Inflammatory macrophage treated with lipopolysaccharide for 4 hours (primary cell): Measurements from ENCODE around the gene MAP6.

Experiments used
- DNase-seq: peaks from one replicate; pipeline ENCODE4 v3.0.0-alpha.2; 2020

Gene MAP6

DNA sequence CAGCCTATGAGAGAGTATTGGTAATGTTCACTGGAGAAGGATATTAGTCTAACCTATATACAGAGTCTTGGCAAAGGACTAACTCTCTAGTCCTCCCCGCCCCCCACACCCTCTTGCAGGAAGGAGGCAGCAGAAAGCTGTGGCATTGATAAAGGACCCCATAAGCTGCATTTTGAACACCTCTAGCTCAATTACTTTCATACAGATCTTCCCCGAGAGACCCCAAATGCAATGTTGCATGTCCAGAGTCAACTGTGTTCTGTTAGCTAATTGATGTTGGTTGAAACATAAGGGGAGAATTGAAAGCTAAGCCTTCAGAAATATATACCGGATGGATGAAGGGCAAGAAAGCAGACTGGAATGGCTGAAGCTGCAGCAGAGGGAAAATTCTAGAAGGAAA lies 2.8 kb downstream of the MAP6 start:
- no peak for DNase-seq

DNA sequence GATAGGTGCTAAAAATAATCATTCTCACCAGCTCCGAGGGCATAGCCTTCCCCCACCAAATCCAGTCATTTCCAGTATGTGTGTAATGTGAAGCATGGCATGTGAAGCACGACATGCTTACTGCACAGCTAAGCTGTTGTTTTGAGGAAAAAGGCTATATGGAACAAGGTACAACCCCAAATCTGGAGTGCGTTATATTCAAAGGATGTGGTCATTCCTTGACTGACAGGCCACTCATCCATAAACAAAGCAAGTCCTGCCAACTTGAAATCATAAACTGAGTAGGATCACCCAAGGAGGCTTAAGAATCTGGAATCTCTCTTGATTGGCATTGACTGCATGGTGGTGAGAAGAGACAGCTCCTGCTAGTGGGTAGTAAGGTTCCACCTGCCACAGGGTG lies 3.7 kb downstream of the MAP6 start:
- no peak for DNase-seq

DNA sequence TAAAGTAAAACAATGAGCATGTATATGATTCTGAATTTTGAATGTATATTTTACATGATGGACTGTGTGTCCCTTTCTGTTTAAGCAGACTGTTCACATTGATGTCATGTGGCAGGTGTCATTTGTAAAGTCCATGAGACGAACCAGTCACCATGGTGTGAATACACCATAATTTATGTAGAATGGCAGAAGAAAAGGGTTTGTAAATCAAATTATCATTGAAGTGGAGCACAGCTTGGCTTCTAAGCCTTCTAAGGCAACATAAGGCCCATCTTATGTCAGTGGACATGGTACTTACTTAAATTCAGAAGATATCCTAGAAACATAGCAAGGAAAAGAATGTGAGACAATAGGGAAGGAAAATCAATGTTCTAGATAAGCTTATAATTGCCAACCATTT lies 4.4 kb downstream of the MAP6 start:
- DNase-seq, result no peak

DNA sequence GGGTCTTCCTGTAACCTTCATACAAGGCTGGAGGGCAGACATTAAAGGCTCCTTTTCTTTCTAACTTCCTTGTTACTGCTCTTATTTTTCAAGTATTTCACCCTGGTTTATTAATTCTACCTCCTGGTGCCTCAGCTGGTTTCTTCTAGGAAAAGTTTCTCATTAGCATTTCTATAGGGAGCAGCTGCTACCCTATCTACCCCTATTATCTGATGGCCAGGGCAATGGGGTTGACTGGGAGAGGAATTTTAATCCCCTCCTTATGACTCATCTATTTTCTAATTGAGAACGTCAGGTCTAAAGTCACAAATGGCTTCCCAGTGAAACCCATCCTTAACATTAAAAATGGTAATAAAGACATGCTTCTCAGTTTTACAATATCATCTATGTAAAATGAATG lies 5.0 kb downstream of the MAP6 start:
- no peak for DNase-seq

DNA sequence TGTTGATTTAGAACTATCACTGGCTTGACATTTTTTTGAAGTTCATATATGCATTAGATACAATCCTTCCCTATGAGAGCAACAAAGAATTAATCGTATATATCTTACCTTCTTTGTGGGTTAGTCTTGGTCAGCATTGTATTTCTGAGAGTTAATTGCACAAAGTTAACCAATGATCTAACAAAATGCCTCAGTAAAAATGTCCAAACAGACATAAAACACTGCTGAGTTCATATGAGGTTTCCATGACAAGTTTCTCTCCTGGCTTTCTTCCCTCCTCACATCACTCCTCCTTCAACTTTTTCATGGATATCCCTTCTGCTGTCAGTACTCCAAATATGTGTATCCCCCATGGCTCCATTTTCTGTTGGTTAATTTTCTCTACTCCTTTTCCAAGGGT lies 9.0 kb downstream of the MAP6 start:
- no peak for DNase-seq

DNA sequence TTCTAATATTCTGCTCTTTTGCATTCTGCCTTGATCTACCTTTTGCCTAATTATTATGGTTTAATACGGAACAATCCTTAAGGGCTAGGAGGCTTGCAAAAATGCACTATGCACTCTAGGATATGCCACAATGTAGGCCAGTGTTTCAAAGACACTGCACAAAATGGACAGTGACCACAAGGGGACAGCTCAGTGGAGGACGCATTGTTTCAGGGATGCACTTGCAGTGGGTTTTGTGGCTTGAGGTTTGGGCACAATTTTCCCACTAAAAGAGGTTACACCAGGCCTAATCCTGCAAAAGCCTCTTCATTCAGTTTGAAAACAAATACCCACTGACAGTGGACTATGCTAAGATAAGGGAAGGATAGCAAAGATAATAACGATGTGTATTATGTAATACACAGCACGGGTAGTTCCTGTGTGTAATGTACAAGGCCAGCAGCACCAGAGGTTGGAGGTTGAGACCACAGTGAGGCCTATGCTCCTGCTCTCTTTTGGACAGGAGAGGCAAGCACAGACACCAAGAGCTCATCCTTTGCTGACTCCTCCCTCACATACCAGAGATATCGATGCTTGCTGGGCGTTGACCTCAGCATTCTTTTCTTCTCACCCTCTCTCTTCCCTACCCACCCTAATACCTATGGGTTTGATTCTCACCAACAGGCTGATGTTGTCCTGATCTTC lies 12.7 kb downstream of the MAP6 start:
- no peak for DNase-seq

DNA sequence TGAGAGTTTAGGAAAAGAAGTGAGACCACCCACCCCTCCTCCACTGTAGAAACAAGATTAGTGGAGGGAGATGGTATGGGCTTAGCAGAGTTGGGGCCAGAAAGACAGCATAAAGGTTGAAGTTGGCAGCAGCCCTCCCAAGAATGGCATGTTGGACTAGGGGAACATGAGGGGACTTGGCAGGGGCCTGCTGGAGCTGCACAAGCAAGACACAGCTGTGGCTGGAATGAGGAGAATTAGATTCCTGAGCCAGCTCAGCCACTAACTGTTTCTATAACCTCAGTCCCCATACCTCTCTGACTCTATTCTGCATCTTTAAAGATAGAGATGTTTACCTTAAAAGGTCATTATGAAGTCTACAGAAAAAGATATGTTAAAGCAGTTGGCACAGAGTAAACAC lies 13.2 kb downstream of the MAP6 start:
- no peak for DNase-seq

DNA sequence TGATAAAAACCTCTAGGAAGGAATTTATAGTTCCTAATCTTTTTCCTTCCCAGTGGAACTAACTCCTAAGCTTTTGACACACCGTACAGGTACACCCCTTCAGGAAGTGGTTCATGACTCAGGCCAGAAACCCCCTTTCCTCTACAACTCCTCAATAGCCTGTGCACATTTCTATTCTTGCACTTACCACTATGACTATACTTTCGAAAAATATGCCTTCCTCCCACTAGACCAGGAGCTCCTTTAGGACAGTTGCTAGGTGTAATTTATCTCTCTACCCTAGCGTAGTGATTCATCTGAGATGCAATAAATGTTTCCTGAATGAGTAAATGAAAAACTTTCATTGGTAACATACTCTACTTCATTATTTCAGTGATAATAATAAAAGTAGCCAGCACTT lies 14.5 kb downstream of the MAP6 start:
- DNase-seq, result no peak

DNA sequence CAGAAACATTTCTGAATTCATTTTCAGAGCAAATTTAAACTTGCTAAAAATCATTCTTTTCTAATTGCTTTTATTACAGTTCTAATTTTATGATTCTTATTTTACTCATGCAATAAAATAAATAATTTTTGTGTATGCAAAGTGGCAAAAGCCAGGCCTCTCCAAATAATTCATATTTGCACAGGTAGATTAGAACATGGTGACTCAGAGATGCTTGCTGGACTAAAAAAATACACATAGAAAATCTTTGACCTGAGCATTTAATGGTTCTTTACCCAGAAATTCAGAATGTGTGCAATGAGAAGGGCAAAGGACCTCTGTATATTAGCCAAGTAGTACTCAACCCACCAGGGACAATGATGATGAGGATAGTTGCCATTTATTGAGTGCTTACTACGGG lies 15.3 kb downstream of the MAP6 start:
- DNase-seq, result no peak

DNA sequence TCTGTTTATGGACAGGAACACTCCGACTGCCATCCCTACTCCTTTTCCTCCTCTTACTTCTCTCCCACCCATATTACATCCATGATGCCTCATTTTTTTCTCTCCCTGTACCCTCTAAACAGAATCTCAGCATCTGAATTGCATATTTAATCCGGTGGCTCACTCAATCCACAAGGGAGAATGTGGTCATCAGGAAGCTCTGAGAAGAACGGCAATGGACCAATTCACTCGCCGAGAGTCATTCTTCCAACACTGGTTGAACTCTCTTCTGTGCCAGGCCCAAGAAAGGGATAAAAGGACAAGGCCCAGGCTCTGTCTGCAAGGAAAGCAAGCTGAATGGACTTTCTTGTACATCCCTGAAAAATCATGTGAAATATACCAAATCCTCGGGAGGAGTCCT lies 15.9 kb downstream of the MAP6 start:
- DNase-seq, result no peak

DNA sequence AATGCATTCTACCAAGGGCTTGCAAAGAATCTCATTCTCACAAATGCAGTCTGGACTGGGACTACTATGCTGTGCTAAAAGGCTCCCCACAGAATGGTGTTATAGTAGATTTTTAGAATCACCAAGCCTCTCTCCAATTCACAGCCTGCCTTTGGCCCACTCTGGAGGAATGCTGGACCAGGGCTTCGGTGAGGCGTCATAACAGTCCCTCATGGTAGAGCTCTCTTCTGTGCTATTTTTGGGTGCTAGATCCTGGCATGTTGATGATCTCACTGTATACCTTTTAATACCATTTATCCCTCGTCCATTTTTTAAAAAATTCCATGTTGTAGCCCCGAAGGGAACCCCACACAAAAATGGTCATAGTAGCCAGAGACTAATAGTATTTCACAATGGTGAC lies 17.6 kb downstream of the MAP6 start:
- DNase-seq, result no peak

DNA sequence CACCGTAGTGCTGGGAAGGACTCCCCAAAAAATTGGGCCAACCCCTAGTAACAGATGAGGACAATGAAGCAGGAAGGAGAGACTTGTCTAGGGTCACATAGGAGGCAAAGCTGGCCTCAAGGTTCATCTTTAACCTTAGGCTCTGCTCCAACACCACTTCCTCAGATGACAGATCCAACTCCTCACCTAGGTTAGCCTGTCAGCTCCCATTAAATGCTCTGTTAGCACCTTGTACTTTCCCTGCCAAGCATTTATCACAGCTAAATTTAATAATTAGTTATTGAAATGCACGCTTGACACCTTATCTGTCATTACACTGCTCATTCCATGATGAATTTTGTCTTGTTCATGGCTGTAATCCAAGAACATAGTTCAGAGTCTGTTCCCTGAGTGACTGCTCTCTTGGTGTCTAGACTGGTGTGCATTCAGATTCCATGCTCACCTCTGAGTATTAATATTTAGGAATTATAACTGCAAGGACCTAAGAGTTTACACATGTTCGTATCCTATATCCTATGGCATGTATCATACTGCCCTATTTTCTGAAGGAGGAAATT lies 18.6 kb downstream of the MAP6 start:
- DNase-seq, result no peak

DNA sequence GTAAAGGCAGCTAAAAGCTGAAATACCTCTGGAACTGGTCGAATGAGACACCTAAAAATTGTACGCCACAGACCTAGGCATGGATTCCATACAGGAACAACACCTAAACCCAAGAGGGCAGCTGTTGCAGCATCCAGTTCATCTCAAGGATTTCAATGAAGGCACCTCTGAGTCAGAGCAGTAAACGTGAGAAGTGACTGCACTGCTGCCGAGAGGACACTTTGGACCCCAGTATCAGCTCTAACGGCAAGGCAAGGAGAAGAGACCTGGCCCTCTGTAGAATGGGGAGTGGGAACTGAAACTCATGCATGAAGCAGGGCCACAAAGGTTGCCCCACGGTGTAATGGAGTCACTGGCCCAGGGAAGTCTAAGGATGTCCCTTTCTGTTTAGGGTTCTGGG lies 23.9 kb downstream of the MAP6 start:
- no peak for DNase-seq

DNA sequence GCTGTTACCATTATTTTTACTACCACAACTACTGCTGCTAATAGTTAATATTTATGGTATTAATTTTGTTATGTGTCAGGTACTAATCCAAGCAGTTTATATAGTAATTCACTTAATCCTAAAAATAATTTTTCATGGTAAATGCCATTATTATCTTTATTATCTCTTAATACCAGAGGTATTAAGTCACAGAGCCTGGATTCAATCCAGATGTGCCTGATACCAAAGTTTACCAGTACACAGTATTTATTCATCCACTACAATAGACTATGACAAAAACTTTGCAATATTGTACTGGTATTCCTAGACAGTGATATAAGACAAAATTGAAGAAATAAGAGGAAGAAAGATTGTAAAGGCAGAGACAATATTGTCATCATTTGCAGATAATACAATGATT lies 24.5 kb downstream of the MAP6 start:
- no peak for DNase-seq

DNA sequence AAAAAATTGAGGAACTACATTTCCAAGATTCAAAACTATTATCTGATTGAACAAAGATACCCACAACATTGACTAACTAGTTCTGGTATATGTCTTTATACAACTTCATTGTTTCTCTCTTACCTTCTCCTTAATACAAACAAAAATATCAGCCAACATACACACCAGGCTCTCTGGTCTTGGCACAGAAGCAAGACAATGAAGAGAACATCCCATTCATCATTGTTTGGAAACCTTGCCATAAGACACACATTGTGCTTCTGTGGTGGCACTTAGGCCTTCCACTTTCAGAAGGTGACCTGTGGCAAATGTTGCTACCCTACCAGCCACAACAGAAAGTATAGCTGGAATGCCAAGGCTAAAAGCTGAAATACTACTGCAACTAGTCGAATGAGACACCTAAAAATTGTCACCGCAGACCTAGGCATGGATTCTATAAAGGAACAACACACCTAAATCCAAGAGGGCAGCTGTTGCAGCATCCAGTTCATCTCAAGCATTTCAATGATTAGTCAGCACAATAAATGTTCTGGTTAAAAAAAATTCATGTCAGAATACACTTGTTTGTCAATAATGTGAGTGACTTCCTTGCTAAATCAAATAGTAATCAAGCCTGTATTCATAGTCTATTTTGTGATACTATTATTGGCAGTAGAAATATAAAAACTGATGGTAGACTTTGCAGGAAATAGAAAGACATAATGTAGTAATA lies 26.3 kb downstream of the MAP6 start:
- no peak for DNase-seq

DNA sequence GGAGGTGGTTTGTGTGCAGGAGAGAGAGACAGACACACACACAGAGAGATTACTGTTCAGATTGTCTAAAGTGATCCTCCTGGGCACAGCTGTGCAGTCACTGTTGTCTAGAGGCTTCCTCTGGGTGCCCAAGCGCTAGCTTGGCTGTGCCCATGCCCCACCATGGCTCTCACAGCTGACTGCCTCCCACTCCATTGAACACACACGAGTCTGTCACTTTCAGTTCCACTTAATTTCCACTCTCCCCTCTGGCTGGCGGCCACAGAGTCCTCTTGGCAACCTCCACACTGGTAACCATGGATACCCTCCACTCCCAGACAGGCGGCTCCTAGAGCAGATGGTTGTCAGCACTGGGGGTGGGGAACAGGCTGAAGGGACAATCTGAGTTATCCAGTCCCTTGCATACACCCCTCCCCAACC lies 29.1 kb downstream of the MAP6 start:
- DNase-seq, result peak; percentile 90

DNA sequence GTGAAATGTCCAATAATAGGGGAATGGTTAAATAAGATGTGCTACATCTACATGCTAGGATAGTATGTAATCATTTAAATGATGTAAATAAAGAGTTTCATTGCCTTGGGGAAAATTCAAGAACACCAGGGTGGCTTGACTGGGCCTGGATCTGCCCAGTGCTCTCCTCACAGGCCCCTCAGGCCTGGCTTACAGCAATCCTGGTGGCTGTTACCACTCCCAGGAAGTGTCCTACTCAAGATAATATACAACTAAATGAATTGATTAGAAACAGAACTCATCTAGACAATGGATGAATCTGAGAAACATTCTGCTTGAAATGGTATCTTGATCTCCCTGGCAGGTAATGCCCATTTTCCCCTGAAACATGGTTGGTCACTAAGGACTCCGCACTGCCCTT lies 30.8 kb downstream of the MAP6 start:
- no peak for DNase-seq

DNA sequence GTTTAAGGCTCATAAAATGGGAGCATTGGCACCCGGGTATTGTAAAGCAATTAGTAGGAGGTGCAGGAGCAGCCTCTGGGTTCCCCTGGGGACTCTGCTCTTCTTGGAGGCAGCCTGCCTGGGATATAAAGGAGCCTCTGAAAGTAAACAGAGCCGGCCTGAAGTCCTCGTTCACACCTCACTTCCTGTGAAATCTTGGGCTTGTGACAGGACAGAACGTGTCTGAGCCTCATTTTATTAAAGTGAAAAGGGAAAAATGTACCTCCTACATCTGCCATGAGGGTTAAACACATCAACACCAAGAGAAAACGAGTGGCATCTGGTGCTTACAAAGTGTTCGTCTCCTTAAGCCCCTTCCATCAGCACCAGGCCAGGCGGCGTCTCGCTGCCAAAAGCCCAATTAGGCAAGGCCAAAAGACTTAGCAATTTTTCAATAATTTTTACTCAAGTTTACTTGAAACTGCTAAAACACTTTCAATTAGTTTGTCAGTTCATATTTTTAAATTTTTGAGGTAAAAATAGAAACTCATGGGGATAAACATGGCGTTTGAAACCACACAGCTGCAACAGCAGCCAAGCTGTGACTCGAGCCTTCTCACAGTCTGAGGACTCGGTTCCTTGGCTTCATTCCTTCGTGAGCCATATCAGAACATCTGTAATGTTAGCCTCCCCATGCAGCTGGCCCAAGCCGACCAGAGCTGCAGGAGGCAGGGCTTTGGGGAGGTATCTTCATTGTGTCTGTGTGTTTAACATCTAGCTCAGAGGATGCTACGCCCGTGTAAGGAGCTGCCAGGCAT lies 33.6 kb downstream of the MAP6 start:
- DNase-seq, result no peak

DNA sequence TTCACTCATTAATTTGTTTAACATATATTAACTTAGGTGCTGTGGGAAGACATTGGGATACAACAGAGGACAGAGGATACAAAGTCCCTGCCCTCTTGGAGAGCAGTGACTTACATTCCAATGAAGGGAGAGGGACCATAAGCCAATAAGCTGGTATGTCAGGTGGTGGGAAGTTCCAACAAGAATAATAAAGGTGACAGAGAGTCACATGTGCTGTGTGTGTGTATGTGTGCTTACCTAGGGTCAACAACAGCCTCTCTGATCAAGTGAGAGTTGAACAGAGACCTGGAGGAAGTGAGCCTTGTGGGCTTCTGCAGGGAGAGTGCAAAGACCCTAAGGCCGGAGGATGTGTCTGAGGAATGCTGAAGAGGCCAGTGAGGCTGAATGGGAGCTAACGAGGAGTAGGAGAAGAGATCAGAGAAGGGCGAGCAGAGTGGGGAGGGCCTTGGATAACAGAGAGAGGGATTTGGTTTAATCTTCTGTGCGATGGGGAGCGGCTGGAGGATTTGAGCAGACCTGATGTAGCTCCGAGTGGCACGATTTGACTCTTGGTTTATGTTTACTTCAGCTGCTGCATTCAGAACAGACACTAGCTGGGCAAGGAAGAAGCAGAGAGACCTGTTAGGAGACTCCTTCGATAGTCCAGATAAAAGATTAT lies 35.3 kb downstream of the MAP6 start:
- DNase-seq, result no peak

DNA sequence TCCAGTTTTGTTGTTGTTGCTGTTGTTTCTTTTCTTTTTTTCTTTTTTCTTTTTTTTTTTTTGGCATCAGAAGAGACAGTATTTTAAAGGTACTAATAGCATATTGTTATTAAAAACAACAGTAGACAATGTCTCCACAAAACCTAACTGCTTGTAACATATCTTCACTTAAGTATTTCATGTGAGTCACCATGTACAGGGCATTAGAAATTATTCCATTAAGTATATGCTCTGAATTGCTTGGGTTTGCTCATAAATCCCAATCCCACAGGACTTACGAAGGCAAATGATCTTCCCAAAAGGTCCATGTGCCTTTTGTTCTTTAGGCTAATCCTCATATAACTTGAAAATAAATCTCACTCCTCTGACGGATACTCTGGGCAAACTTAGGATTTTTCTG lies 35.9 kb downstream of the MAP6 start:
- DNase-seq, result no peak

DNA sequence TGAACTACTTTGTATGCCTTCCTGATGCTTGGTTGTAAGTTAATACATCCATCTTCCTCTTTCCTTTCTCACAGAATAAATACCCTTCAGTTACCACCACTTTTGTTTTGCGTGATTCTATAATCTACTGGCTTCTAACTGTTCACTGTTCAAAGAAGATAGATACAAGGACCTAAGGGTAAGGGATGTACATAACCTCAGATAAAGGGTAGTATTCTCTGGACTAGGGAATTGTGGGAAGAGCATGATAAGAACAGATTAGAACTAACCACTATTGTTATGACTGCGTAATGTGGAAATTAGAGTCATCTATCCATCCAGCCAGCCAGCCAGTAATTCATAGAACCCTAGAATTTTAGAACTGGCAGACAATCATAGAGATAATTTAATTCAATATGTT lies 36.4 kb downstream of the MAP6 start:
- no peak for DNase-seq

DNA sequence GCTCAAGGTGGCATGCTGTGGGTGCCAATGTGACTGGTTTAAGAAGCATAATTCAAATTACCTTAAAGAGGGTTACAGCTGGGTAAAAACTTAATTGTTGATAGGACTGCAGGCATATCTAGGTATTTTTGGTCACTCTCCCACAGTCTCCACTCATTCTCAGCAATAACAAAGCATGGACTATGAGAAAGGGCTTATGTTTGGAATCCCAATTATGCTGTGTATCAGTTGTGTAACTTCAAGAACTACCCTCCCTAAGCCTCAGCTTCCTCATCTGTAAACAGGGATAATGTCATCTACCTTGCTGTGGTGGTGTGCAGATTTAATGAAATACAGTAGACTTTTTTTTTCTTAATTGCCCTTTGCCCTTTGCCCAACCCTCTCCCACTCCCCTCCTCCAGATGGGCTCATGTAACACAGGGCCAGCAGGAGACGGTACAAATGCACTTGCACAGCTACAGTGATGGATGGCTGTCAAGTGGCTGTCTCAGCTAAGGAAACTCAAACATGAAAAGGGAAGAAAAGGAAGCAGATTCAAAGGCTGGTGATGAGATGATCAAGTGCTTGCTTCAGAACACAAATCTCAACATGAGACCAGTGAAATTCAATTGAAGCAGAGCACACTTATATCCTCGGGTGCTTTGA lies 37.6 kb downstream of the MAP6 start:
- no peak for DNase-seq
